GM23338 (cell line): ENCODE data around the gene MAP7D1. TPM values are rescaled to one million over a fixed set of nuclear protein-coding genes. Genes with fewer than 3 reads are reported as not detected.

Experiments used
- ATAC-seq: fragments of 200-7000 bp; cut with Tn5 transposase; 3 replicates; pipeline ENCODE4 v1.9.1; 2020
- DNase-seq: peaks from one replicate; pipeline ENCODE4 v3.0.0-alpha.2; 2015; ENCODE audit warnings: low spot score
- H2AFZ ChIP-seq: fragments of 200-600 bp; sonication (generic); 2 replicates; pipeline ENCODE4 v1.8.0; 2016; ENCODE audit warnings: antibody characterized with exemption, mild to moderate bottlenecking, moderate library complexity
- H3F3A ChIP-seq: fragments of 200-600 bp; sonication (generic); replicated peaks from 2 replicates; pipeline ENCODE4 v1.8.0; 2017; ENCODE audit warnings: antibody characterized with exemption, mixed run types, low read depth
- H3K27ac ChIP-seq: fragments of 200-600 bp; sonication (generic); 2 replicates; pipeline ENCODE4 v1.6.1; 2016; ENCODE audit warnings: low read depth
- H3K27me3 ChIP-seq: fragments of 200-600 bp; sonication (generic); 2 replicates; pipeline ENCODE4 v1.8.0; 2016; ENCODE audit warnings: mild to moderate bottlenecking, mixed run types, moderate library complexity; ENCODE audit not compliant: insufficient read depth
- H3K36me3 ChIP-seq: fragments of 200-600 bp; sonication (generic); 2 replicates; pipeline ENCODE4 v1.8.0; 2016; ENCODE audit warnings: mild to moderate bottlenecking; ENCODE audit not compliant: insufficient read depth
- H3K4me1 ChIP-seq: fragments of 200-600 bp; sonication (generic); 2 replicates; pipeline ENCODE4 v1.8.0; 2016; ENCODE audit warnings: mild to moderate bottlenecking, moderate library complexity; ENCODE audit not compliant: insufficient read depth
- H3K4me2 ChIP-seq: fragments of 200-600 bp; sonication (generic); 2 replicates; pipeline ENCODE4 v1.7.1; 2017; ENCODE audit warnings: mixed run types
- H3K4me3 ChIP-seq: fragments of 200-600 bp; sonication (generic); 2 replicates; pipeline ENCODE4 v1.6.1; 2016; ENCODE audit warnings: mixed run types
- H3K79me2 ChIP-seq: fragments of 200-600 bp; sonication (generic); replicated peaks from 2 replicates; pipeline ENCODE4 v1.8.0; 2017; ENCODE audit warnings: mild to moderate bottlenecking; ENCODE audit not compliant: insufficient read depth
- H3K9me2 ChIP-seq: fragments of 200-600 bp; sonication (generic); 2 replicates; pipeline ENCODE4 v1.8.0; 2017; ENCODE audit not compliant: insufficient read depth
- H4K20me1 ChIP-seq: fragments of 200-600 bp; sonication (generic); replicated peaks from 2 replicates; pipeline ENCODE4 v1.8.0; 2017; ENCODE audit warnings: mild to moderate bottlenecking; ENCODE audit not compliant: insufficient read depth
- H3K27ac Mint-ChIP-seq: 2 replicates; pipeline ENCODE4 v1.8.0; 2020; ENCODE audit warnings: inconsistent platforms, mild to moderate bottlenecking, moderate library complexity, mixed read lengths
- H3K27me3 Mint-ChIP-seq: 3 replicates; pipeline ENCODE4 v1.8.0; 2022; ENCODE audit warnings: low read depth, mild to moderate bottlenecking, moderate library complexity, mixed read lengths, inconsistent platforms; ENCODE audit not compliant: insufficient read depth, poor library complexity
- H3K36me3 Mint-ChIP-seq: 3 replicates; pipeline ENCODE4 v1.8.0; 2021; ENCODE audit warnings: low read depth, mild to moderate bottlenecking, inconsistent platforms, moderate library complexity, mixed read lengths
- H3K4me1 Mint-ChIP-seq: 3 replicates; pipeline ENCODE4 v1.8.0; 2020; ENCODE audit warnings: mild to moderate bottlenecking, inconsistent platforms, mixed read lengths
- H3K4me3 Mint-ChIP-seq: 3 replicates; pipeline ENCODE4 v1.8.0; 2021; ENCODE audit warnings: moderate library complexity, mild to moderate bottlenecking, inconsistent platforms, mixed read lengths
- H3K9me3 Mint-ChIP-seq: 3 replicates; pipeline ENCODE4 v1.8.0; 2020; ENCODE audit warnings: moderate library complexity, mild to moderate bottlenecking, inconsistent platforms, mixed read lengths
- CREB1 ChIP-seq: fragments of 250-450 bp; sonication (Bioruptor Pico); IDR thresholded peaks from 2 replicates; pipeline ENCODE4 v1.5.0; 2020; ENCODE audit warnings: low read depth, mild to moderate bottlenecking, moderate library complexity
- CTCF ChIP-seq, 2 experiments: fragments of 200-600 bp in 1 of 2; sonication (generic) in 1 of 2; conservative IDR thresholded peaks; 2 replicates each; pipeline versions ENCODE4 v1.5.1 to v1.6.1; 2016 to 2017; ENCODE audit warnings: antibody characterized with exemption in 2 of 2, low read depth in 2 of 2, mild to moderate bottlenecking in 2 of 2, moderate library complexity in 1 of 2
- ETS1 ChIP-seq: IDR thresholded peaks from 2 replicates; pipeline ENCODE4 v1.6.1; 2016; ENCODE audit warnings: antibody characterized with exemption
- EZH2 ChIP-seq: fragments of 200-600 bp; sonication (generic); IDR thresholded peaks from one replicate; pipeline ENCODE4 v1.8.0; 2017; ENCODE audit warnings: antibody characterized with exemption, mild to moderate bottlenecking, low read depth; ENCODE audit not compliant: unreplicated experiment
- EZH2phosphoT487 ChIP-seq: fragments of 200-600 bp; sonication (generic); IDR thresholded peaks from one replicate; pipeline ENCODE4 v1.8.1; 2018; ENCODE audit warnings: antibody characterized with exemption; ENCODE audit not compliant: unreplicated experiment
- JUNB ChIP-seq: IDR thresholded peaks from one replicate; pipeline ENCODE4 v1.6.1; 2016; ENCODE audit warnings: antibody characterized with exemption; ENCODE audit not compliant: unreplicated experiment
- NANOG ChIP-seq: IDR thresholded peaks from 2 replicates; pipeline ENCODE4 v1.6.1; 2016; ENCODE audit warnings: antibody characterized with exemption, borderline replicate concordance
- POLR2AphosphoS5 ChIP-seq: IDR thresholded peaks from 2 replicates; pipeline ENCODE4 v1.6.1; 2016; ENCODE audit warnings: antibody characterized with exemption, low read depth
- REST ChIP-seq: IDR thresholded peaks from one replicate; pipeline ENCODE4 v1.6.1; 2018; ENCODE audit warnings: antibody characterized with exemption; ENCODE audit not compliant: unreplicated experiment
- ZNF114 ChIP-seq: fragments of 250-450 bp; sonication (Bioruptor Pico); IDR thresholded peaks from 2 replicates; pipeline ENCODE4 v1.5.0; 2020; ENCODE audit warnings: mild to moderate bottlenecking, moderate library complexity
- ZNF331 ChIP-seq: fragments of 250-450 bp; sonication (Bioruptor Pico); IDR thresholded peaks from 2 replicates; pipeline ENCODE4 v1.5.0; 2020; ENCODE audit warnings: low read depth, mild to moderate bottlenecking, moderate library complexity
- ZNF462 ChIP-seq: fragments of 250-450 bp; sonication (Bioruptor Pico); IDR thresholded peaks from 2 replicates; pipeline ENCODE4 v1.5.0; 2020; ENCODE audit warnings: mild to moderate bottlenecking, moderate library complexity
- polyA plus RNA-seq: library from polyadenylated mRNA; unstranded; fragments of >200 nt; fragmentation: Nextera tagmentation; extraction: Ambion mirVana; gene quantifications from 2 replicates; pipeline ENCODE4 v1.2.1, GENCODE V29; 2016
- total RNA-seq: library from RNA; depleted of rRNA; stranded (reverse); fragments of >200 nt; shearing (Covaris generic); gene quantifications from 2 replicates; pipeline ENCODE4 v1.2.3, GENCODE V29; 2014

The MAP7D1 gene
- total and polyA plus RNA-seq, 2 experiments from 2014 or later: 13.8 to 59.8 TPM

GRCh38 chr1:36126797-36127500 lies 29.0 kb upstream of the MAP7D1 start:
- H3K4me3 ChIP-seq: no peak overlapping the region
- no peak overlapping the region for H3K4me2 ChIP-seq
- Mint-ChIP-seq H3K9me3 (no peaks in the 10 kb centered on the region), H3K27ac (no peak overlapping the region), H3K4me3 (no peak overlapping the region), H3K4me1 (peaks cover 10% of the 10 kb centered on the region), H3K36me3 (no peaks in the 10 kb centered on the region), H3K27me3 (peaks cover 51% of the 10 kb centered on the region)
- DNase-seq: no peak
- no peaks in the 10 kb centered on the region for H3K36me3 ChIP-seq
- H3K9me2 ChIP-seq: no peaks in the 10 kb centered on the region
- H3K4me1 ChIP-seq: peaks cover 6% of the 10 kb centered on the region; the same call in 1 of the 2 replicates
- no peak for TF ChIP-seq CREB1
- TF ChIP-seq EZH2phosphoT487: no peak
- TF ChIP-seq JUNB: no peak
- no peak for TF ChIP-seq NANOG
- TF ChIP-seq EZH2: no peak
- no peak for TF ChIP-seq ETS1
- TF ChIP-seq POLR2AphosphoS5: no peak
- TF ChIP-seq CTCF (conservative IDR thresholded peaks at IDR 0.05; ENCODE audit: low read depth in 2 of 2): no peak
- TF ChIP-seq ZNF114 (CRISPR knock-in tag): no peak
- TF ChIP-seq REST: no peak
- no peak for TF ChIP-seq ZNF331 (CRISPR knock-in tag)
- TF ChIP-seq ZNF462 (CRISPR knock-in tag): no peak
- no peak for ATAC-seq
- peaks cover 41% of the 10 kb centered on the region for H3K27me3 ChIP-seq
- no peaks in the 10 kb centered on the region for H3K79me2 ChIP-seq
- no peak overlapping the region for H2AFZ ChIP-seq
- H3F3A ChIP-seq: no peaks in the 10 kb centered on the region
- H3K27ac ChIP-seq: no peak overlapping the region
- no peaks in the 10 kb centered on the region for H4K20me1 ChIP-seq
